ENCODE measurements around the gene CCNI.

CCNI gene, protein sequence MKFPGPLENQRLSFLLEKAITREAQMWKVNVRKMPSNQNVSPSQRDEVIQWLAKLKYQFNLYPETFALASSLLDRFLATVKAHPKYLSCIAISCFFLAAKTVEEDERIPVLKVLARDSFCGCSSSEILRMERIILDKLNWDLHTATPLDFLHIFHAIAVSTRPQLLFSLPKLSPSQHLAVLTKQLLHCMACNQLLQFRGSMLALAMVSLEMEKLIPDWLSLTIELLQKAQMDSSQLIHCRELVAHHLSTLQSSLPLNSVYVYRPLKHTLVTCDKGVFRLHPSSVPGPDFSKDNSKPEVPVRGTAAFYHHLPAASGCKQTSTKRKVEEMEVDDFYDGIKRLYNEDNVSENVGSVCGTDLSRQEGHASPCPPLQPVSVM

DNA sequence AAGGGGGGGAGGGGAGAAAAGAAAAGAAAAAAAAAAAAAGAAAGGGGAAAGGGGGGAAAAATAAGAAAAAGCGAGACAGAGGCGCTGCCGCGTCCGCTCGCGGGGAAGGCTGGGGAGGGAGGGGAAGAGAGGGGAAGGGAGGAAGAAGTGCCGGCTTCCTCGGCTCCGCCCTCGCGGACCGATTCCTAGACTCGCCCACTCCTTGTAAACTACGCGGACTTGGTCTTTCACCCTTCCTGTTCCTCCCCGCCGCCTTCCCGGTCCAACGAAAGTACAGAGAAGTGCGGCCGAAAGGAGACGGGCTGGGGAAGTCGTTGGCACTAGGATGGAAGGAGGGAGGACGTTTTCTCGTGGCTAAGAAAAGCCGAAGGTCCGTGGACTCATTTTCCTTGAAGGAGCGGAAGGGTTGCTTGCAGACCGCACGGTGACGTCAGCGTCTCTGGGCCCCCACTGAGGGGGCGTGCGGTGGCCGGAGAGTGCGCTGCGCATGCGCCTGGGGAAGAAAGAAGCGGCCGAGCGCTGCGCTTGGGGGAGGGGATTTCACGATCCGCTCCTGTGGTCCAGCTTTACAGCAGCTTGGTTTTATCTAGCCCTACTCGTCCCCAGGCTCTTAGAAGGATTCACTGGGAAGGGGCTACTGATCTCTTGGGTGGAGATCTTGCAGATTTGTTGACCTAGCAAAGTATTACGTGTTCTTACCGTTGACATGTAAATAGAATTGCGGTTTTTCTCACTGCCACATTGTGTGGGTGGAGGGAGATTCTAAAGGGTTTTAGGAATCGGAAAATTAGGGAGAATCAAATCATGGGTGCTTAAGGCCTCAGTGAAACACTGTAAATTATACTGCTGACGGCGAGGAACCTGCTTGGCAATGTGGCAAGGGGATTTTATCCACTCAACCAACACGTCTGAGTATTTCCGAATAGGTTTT lies at the start of gene CCNI:
Gene CCNI (minus strand): TSS at position 121 of the 931 bp plus-strand sequence. CDS start 9,627 bp downstream, outside the sequence.
- TF ChIP-seq, protein P1, sequence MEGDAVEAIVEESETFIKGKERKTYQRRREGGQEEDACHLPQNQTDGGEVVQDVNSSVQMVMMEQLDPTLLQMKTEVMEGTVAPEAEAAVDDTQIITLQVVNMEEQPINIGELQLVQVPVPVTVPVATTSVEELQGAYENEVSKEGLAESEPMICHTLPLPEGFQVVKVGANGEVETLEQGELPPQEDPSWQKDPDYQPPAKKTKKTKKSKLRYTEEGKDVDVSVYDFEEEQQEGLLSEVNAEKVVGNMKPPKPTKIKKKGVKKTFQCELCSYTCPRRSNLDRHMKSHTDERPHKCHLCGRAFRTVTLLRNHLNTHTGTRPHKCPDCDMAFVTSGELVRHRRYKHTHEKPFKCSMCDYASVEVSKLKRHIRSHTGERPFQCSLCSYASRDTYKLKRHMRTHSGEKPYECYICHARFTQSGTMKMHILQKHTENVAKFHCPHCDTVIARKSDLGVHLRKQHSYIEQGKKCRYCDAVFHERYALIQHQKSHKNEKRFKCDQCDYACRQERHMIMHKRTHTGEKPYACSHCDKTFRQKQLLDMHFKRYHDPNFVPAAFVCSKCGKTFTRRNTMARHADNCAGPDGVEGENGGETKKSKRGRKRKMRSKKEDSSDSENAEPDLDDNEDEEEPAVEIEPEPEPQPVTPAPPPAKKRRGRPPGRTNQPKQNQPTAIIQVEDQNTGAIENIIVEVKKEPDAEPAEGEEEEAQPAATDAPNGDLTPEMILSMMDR (conservative IDR thresholded peaks at IDR 0.05; ENCODE audit: low read depth, low read length) = no peak
- peak; percentile 98 for DNase-seq (ENCODE audit: low read depth)
- peak within 1 kb of the TSS; percentile 84 for H3K4me3 ChIP-seq (ENCODE audit: low read depth, low read length)

DNA sequence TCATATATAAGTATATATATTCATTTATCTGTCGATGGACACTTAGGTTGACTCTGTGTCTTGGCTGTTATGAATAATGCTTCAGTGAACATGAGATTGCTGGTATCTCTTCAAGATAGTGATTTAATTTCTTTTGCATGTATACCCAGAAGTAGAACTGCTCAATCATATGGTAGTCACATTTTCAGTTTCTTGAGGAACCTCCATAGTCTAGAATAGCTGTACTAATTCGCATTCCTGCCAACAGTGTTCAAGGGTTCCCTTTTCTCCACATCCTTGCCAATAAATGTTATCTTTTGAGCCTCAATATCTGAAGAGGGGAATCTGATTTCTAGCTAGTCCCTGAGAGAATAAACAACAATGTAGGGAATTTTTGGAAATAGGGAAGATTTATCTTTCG lies 48.8 kb upstream of the CCNI start:
- DNase-seq (ENCODE audit: low read depth) = no peak
- H3K4me3 ChIP-seq (ENCODE audit: low read depth, low read length) = no peak overlapping the region
- TF ChIP-seq, protein P1 (conservative IDR thresholded peaks at IDR 0.05; ENCODE audit: low read depth, low read length) = no peak

DNA sequence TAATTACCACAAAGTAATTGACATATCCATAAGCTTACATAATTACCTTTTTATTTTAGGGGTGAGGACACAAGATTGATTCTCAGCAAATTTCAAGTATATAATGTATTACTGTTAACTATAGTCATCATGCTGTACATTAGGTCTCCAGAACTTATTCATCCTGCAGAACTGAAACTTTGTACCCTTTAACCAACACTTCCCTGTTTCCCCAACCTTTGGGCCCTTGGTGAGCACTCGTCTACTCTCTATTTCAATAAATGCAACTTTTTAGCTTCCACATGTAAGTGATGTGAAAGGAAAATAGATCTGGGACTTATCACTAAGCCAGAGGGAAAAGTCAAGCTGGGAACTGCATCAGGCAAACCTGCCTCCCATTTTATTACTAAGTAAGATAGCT lies 47.6 kb upstream of the CCNI start:
- no peak overlapping the region for H3K4me3 ChIP-seq (ENCODE audit: low read depth, low read length)
- DNase-seq (ENCODE audit: low read depth) = no peak
- TF ChIP-seq, protein P1 (conservative IDR thresholded peaks at IDR 0.05; ENCODE audit: low read depth, low read length) = no peak

DNA sequence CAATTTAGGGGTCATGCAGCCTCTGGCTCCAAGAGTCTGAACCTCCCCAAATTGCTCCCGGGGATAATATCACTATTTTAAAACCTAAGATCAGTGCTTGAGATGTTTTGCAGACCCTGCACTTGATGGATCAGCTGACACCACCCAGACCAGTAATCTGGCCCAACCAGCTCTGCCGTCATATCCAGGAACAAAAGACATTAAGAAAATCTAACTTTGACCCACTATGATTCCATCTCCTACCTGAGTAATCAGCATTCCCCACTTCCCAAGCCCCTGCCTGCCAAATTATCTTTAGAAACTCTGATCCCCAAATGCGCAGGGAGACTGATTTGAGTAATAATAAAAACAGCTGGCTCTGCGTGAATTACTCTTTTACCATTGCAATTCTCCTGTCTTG lies 46.9 kb upstream of the CCNI start:
- TF ChIP-seq, protein P1 (conservative IDR thresholded peaks at IDR 0.05; ENCODE audit: low read depth, low read length) = no peak
- no peak for DNase-seq (ENCODE audit: low read depth)
- no peak overlapping the region for H3K4me3 ChIP-seq (ENCODE audit: low read depth, low read length)

DNA sequence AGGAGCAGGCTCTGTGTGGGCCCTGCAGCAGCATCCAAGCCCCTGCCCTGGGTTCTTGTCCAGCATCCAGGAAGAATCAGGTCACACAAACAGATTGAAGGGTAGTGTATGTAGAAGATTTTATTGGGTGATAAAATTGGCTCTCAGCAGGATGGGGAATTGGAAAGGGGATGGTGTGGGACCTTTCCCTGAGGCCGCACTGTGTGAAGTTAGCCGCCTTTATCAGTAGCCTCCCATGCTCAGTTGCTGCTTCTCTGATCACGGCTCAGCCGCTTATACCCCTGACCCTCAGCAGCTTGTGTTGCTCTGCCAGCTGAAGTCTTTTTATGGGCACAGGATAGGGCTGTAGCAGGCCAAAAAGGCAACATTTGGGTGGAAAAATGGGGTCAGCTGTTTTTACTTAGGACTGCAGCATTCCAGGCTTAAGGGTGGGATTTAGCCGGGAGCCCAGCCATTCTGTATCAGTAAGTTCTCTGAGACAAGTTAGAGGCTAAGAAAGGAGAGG lies 46.0 kb upstream of the CCNI start:
- TF ChIP-seq, protein P1 (conservative IDR thresholded peaks at IDR 0.05; ENCODE audit: low read depth, low read length) = no peak
- no peak for DNase-seq (ENCODE audit: low read depth)
- H3K4me3 ChIP-seq (ENCODE audit: low read depth, low read length) = no peak overlapping the region

DNA sequence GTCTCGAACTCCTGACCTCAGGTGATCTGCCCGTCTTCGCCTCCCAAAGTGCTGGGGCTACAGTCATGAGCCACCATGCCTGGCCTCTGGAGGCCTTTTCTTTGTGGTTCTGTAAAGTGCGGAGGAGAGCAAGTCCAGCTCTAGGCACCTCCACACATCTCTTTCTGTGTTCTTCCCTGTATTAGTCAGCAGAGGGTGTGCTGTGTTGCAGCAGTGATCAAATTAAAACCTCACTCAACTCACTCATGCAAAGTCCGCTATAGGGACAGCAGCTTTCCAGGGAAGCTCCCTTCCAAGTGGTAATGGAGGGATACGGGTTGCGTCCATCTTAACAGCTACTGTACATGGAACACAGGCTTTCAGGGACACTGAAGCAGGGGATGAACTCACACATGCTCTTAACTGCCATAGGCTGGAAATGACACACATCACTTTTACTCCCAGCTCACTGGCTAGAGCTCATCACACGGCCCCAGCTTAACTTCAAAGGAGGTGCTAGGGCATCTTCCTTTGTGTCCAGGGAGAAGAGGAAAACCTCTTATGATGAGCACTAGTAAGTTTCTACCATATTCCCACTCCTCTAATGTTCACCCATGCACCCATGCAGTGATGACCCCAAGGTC lies 45.2 kb upstream of the CCNI start:
- TF ChIP-seq, protein P1 (conservative IDR thresholded peaks at IDR 0.05; ENCODE audit: low read depth, low read length) = peak; percentile 35
- peak; percentile 13 for DNase-seq (ENCODE audit: low read depth)

More for the DNA sequence above, 45.2 kb upstream of the CCNI start:
- no peak overlapping the region for H3K4me3 ChIP-seq (ENCODE audit: low read depth, low read length)

All from choroid plexus epithelial cell (primary cell).